CD4-positive, alpha-beta T cell treated with Interleukin-17A for 1 hour (primary cell): Measurements from ENCODE around the gene FBXL5.
A peak's percentile ranks its signal among the peaks of the same experiment; 100 is the strongest.

Experiments
- DNase-seq: peaks from one replicate; pipeline ENCODE4 v3.0.0-alpha.2; 2020

FBXL5 gene

GRCh38 chr4:15655223-15656037 is at the start of gene FBXL5:
TSS of gene FBXL5 (minus strand) at chr4:15655357. CDS start at chr4:15655287, 70 bp downstream.
- peak; percentile 84 for DNase-seq

- DNase-seq: no peak
These were observed 49.0 kb upstream of the FBXL5 start for GRCh38 chr4:15704129-15704528.

- no peak for DNase-seq
These were observed 48.3 kb upstream of the FBXL5 start for GRCh38 chr4:15703439-15703838.

GRCh38 chr4:15702941-15703403 is 47.8 kb upstream of the FBXL5 start, which contains the start of gene BST1:
TSS of gene BST1 (plus strand) at chr4:15703065. CDS start at chr4:15703145, 80 bp downstream.
- DNase-seq: peak; percentile 43

GRCh38 chr4:15696866-15697265 is 41.7 kb upstream of the FBXL5 start:
- no peak for DNase-seq

GRCh38 chr4:15695729-15696128 is 40.6 kb upstream of the FBXL5 start:
- DNase-seq: no peak

GRCh38 chr4:15695240-15695699 is 40.1 kb upstream of the FBXL5 start:
- no peak for DNase-seq

GRCh38 chr4:15694431-15694830 is 39.3 kb upstream of the FBXL5 start:
- no peak for DNase-seq

GRCh38 chr4:15692602-15693001 is 37.4 kb upstream of the FBXL5 start:
- DNase-seq: no peak

- DNase-seq: no peak
These were observed 36.4 kb upstream of the FBXL5 start for GRCh38 chr4:15691346-15692135.

- DNase-seq: no peak
These were observed 35.1 kb upstream of the FBXL5 start for GRCh38 chr4:15690020-15690809.

- no peak for DNase-seq
These were observed 34.4 kb upstream of the FBXL5 start for GRCh38 chr4:15689540-15689939.

- no peak for DNase-seq
These were observed 32.9 kb upstream of the FBXL5 start for GRCh38 chr4:15688051-15688450.

- DNase-seq: no peak
These were observed 29.3 kb upstream of the FBXL5 start for GRCh38 chr4:15684498-15684897.

GRCh38 chr4:15683143-15683495 is 28.0 kb upstream of the FBXL5 start:
- DNase-seq: no peak

GRCh38 chr4:15682242-15683142 is 27.3 kb upstream of the FBXL5 start:
- DNase-seq: no peak

- peak; percentile 97 for DNase-seq
These were observed 26.4 kb upstream of the FBXL5 start, which contains the start of gene FAM200B for GRCh38 chr4:15681372-15682241. TSS of gene FAM200B (plus strand) at chr4:15681827. CDS start at chr4:15686978, 5,151 bp downstream.

- DNase-seq: no peak
These were observed 25.9 kb upstream of the FBXL5 start for GRCh38 chr4:15681067-15681371.

GRCh38 chr4:15677507-15677988 is 22.4 kb upstream of the FBXL5 start:
- DNase-seq: no peak

GRCh38 chr4:15676899-15677298 is 21.7 kb upstream of the FBXL5 start:
- DNase-seq: no peak

GRCh38 chr4:15676039-15676438 is 20.9 kb upstream of the FBXL5 start:
- DNase-seq: no peak
